ENCODE results near the gene ATF7. TPM values are rescaled to one million over a fixed set of nuclear protein-coding genes. Genes with fewer than 3 reads are reported as not detected.
"Not testable (repeated sequence)": the region's sequence is repeated elsewhere in the genome, so short reads cannot be mapped to it uniquely, and the experiment has no call there.

The ATF7 gene
- total and polyA plus RNA-seq, 2 donors (not counting 3 experiments of a cell fraction or from before 2014, with no cell fraction given), result 36.0 to 68.5 TPM

DNA sequence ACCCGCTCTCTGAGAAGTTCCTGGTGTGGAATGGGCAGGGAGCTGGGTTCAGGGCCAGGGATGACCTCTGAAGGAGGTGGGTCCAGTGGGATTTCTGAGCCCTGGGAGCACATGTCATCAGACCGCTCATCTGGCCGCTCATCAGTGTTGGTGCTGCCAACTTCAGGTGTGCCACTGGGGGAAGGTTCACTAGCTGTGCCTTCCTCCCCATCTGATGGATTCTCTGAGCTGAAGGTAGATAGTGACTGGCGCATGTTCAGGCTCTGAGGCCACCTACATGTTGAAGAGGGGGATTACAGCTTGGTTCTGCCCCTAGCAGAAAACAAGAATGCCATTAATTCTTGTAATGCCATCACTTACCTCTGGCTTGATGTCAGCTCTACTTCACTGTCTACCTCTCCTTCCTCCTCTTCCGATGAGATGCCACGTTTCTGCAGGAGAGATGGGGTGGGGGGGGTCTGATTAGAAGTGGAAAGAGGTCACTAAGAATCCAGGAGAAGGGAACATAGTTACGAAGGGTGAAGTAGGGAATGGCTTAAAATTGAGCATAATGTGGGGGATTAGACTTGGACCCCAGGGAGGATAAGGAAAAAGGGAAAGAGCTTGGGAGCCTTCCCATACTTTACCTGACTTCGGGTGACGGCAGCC, 144.1 kb downstream of the ATF7 start:
- Histone ChIP-seq H3K79me2 (ENCODE audit: control insufficient read depth, insufficient read depth, low read length) (peaks cover 2% of the 10 kb centered on the region), H3K27ac (ENCODE audit: insufficient read depth, low read depth, low read length) (no peak overlapping the region), H3K27me3 (ENCODE audit: control insufficient read depth in 2 of 2, insufficient read depth in 2 of 2, low read length in 2 of 2) (no peaks in the 10 kb centered on the region), H2AFZ (ENCODE audit: low read depth, low read length) (no peak overlapping the region), H3K36me3 (ENCODE audit: control insufficient read depth in 2 of 2, extremely low read depth in 1 of 2, insufficient read depth in 2 of 2, low read length in 2 of 2) (peaks cover 29 to 60% of the 10 kb centered on the region in 2 experiments), H3K4me3 (replicated peaks in 1 of 3; ENCODE audit: insufficient read depth in 1 of 3, low read depth in 1 of 3, low read length in 3 of 3) (no peak overlapping the region), H3K9me3 (replicated peaks; ENCODE audit: control insufficient read depth, insufficient read depth, low read length) (no peaks in the 10 kb centered on the region), H4K20me1 (replicated peaks; ENCODE audit: control insufficient read depth, extremely low read depth, insufficient read depth, low read length) (no peaks in the 10 kb centered on the region), H3K9me1 (replicated peaks; ENCODE audit: control insufficient read depth, extremely low read depth, insufficient read depth, low read length) (no peaks in the 10 kb centered on the region), H3K9ac (replicated peaks; ENCODE audit: extremely low read depth, insufficient read depth, low read length) (no peak overlapping the region), H3K4me2 (ENCODE audit: insufficient read depth, low read length) (no peak overlapping the region), H3K4me1 (ENCODE audit: control insufficient read depth, extremely low read depth, insufficient read depth, low read length) (no peaks in the 10 kb centered on the region)
- BruUV-seq (replicated peaks), result no TSS peak
- TF ChIP-seq, protein P1, sequence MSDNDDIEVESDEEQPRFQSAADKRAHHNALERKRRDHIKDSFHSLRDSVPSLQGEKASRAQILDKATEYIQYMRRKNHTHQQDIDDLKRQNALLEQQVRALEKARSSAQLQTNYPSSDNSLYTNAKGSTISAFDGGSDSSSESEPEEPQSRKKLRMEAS (IDR thresholded peaks at IDR 0.05; ENCODE audit: insufficient read depth, insufficient read length), result no peak
- TF ChIP-seq, protein P2, sequence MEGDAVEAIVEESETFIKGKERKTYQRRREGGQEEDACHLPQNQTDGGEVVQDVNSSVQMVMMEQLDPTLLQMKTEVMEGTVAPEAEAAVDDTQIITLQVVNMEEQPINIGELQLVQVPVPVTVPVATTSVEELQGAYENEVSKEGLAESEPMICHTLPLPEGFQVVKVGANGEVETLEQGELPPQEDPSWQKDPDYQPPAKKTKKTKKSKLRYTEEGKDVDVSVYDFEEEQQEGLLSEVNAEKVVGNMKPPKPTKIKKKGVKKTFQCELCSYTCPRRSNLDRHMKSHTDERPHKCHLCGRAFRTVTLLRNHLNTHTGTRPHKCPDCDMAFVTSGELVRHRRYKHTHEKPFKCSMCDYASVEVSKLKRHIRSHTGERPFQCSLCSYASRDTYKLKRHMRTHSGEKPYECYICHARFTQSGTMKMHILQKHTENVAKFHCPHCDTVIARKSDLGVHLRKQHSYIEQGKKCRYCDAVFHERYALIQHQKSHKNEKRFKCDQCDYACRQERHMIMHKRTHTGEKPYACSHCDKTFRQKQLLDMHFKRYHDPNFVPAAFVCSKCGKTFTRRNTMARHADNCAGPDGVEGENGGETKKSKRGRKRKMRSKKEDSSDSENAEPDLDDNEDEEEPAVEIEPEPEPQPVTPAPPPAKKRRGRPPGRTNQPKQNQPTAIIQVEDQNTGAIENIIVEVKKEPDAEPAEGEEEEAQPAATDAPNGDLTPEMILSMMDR (IDR thresholded peaks at IDR 0.05; ENCODE audit: extremely low read depth in 1 of 2, insufficient read depth in 1 of 2, low read depth in 1 of 2, low read length in 2 of 2), result peak; percentile 10 to 18
- ChIA-PET POLR2A (interaction anchor here (0.7 to 1.9 kb wide), 6 partner anchors 8 to 157 kb away, joined by 3 to 8 read pairs (median 5); partner anchors contain the start of gene TARBP2), CTCF (interaction anchor here (0.8 to 3.6 kb wide), 11 partner anchors 9 to 155 kb away, joined by 3 to 32 read pairs (median 4); partner anchors contain the start of genes MAP3K12 and NPFF)
- DNase-seq (ENCODE audit: low read depth, low spot score) (no peak), FAIRE-seq (no peak)
- dilution Hi-C loops (cut with MboI; ENCODE audit: extremely low pct_ligation_motif_present, low sequenced_read_pairs) (no loop called here), intact Hi-C loops (cut with micrococcal nuclease) (loop anchor here (2.0 kb wide), 1 partner anchor 27 kb away; no protein-coding TSS in a partner anchor)

DNA sequence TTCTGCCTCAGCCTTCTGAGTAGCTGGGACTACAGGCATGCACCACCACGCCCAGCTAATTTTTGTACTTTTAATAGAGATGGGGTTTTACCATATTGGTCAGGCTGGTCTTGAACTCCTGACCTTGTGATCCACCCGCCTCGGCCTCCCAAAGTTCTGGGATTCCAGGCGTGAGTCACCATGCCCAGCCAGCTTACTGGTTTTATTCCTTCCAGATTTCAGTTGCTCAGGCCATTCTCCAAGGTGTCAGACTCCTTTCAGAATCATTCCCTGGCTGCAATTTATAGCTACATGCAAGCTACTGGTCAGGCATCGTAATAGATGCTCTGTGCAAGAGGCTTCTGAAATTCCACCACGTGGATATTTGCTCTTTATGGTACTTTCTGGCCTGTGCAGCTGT, 144.7 kb downstream of the ATF7 start:
- not testable (repeated sequence) for BruUV-seq (replicated peaks); H3K27ac ChIP-seq (ENCODE audit: insufficient read depth, low read depth, low read length)

More for the DNA sequence above, 144.7 kb downstream of the ATF7 start:
- H3K4me3 ChIP-seq (replicated peaks in 1 of 3; ENCODE audit: insufficient read depth in 1 of 3, low read depth in 1 of 3, low read length in 3 of 3); H3K9me3 ChIP-seq (replicated peaks; ENCODE audit: control insufficient read depth, insufficient read depth, low read length); intact Hi-C loops (cut with micrococcal nuclease); H3K79me2 ChIP-seq (ENCODE audit: control insufficient read depth, insufficient read depth, low read length); H3K27me3 ChIP-seq (ENCODE audit: control insufficient read depth in 2 of 2, insufficient read depth in 2 of 2, low read length in 2 of 2); H3K9ac ChIP-seq (replicated peaks; ENCODE audit: extremely low read depth, insufficient read depth, low read length); dilution Hi-C loops (cut with MboI; ENCODE audit: extremely low pct_ligation_motif_present, low sequenced_read_pairs); H3K9me1 ChIP-seq (replicated peaks; ENCODE audit: control insufficient read depth, extremely low read depth, insufficient read depth, low read length); H4K20me1 ChIP-seq (replicated peaks; ENCODE audit: control insufficient read depth, extremely low read depth, insufficient read depth, low read length); DNase-seq (ENCODE audit: low read depth, low spot score); H2AFZ ChIP-seq (ENCODE audit: low read depth, low read length); H3K4me1 ChIP-seq (ENCODE audit: control insufficient read depth, extremely low read depth, insufficient read depth, low read length); H3K4me2 ChIP-seq (ENCODE audit: insufficient read depth, low read length); FAIRE-seq: not testable (repeated sequence)
- ChIA-PET POLR2A (interaction anchor here (0.7 to 1.9 kb wide), 6 partner anchors 8 to 156 kb away, joined by 3 to 8 read pairs (median 5); partner anchors contain the start of gene TARBP2), CTCF (interaction anchor here (0.8 to 3.6 kb wide), 11 partner anchors 9 to 154 kb away, joined by 3 to 32 read pairs (median 4); partner anchors contain the start of genes MAP3K12 and NPFF)
- peaks cover 35 to 62% of the 10 kb centered on the region in 2 experiments for H3K36me3 ChIP-seq (ENCODE audit: control insufficient read depth in 2 of 2, extremely low read depth in 1 of 2, insufficient read depth in 2 of 2, low read length in 2 of 2)
